ENCODE measurements around the gene SLC28A1. TPM values are rescaled to one million over a fixed set of nuclear protein-coding genes. Genes with fewer than 3 reads are reported as not detected.

The SLC28A1 gene
- total and polyA plus RNA-seq, 2 of the 4 experiments (the other 2 are of a cell fraction), result not detected

DNA sequence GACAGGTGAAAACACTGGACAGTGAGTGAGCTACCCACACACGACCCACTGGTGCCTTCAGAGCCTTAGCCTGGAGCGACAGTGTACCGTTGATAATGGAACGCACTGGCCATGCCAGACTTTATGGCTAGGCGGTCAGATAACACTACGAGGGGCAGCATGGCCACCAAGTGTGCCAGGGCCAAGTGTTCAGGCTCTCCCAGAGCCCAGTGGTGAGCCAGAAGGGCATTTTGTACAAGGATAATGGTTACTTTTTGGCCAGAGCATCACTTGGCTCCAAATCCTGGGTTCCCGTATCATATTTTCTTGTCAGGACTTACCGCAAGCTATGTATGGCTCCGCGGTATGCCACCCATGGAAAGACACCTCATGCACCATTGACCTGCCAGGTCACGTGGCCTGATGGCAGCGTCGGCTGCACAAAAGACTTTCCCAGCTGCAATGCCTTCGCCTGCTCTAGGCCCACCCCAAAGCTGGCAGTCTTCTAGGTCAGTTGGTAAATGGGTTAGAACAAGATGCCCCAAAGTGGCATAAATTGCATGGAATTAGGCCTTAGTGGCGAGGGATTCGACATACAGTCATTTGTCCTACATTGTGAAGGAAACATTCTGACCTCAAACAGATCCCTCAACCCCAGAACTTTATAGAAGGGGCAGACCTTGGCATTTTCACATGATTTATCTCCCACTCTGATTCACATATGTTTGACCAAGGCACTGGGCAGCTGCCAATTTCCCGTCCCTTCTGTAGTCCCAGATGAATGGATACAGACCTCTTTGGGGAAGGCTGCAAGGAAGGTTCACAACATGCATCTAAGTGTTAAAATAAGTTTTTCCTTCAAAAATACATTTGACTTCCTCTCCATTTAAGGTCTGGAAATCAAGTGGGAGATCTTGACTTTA, 12.2 kb upstream of the SLC28A1 start (continued):
- TF ChIP-seq CHD1 (IDR thresholded peaks at IDR 0.05; ENCODE audit: low read depth, low read length), result no peak

DNA sequence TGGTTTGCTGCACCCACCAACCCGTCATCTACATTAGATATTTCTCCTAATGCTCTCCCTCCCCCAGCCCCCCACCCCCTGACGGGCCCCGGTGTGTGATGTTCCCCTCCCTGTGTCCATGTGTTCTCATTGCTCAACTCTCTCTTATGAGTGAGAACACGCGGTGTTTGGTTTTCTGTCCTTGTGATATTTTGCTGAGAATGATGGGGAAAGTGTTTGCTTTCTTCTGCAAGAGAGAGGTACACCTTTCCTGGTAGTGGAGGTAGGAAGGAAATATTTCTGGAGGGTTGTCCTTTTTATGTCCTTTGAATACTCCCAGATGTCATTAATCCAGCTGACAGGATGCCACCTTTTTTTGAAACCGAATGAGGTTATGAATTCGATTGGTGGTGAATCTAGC, 10.5 kb upstream of the SLC28A1 start:
- no TSS peak for BruUV-seq (replicated peaks)
- intact Hi-C loops (cut with micrococcal nuclease), result no loop called here
- POLR2A ChIA-PET (ENCODE audit: unreplicated experiment), result no interaction called here

More for the DNA sequence above, 10.5 kb upstream of the SLC28A1 start:
- Histone ChIP-seq H3K27ac (ENCODE audit: insufficient read depth, low read length) (no peak overlapping the region), H2BK15ac (ENCODE audit: low read depth, low read length) (no peak overlapping the region), H3K23ac (ENCODE audit: low read depth, low read length) (no peak overlapping the region), H2AFZ (replicated peaks; ENCODE audit: low read length, poor library complexity) (no peak overlapping the region), H4K5ac (ENCODE audit: low read depth, low read length) (no peak overlapping the region), H3K4me1 (ENCODE audit: control insufficient read depth, insufficient read depth, low read length) (no peaks in the 10 kb centered on the region), H3K14ac (replicated peaks; ENCODE audit: low read depth, low read length) (no peak overlapping the region), H2BK20ac (ENCODE audit: low read depth, low read length) (no peak overlapping the region), H4K8ac (ENCODE audit: low read depth in 2 of 2, low read length in 2 of 2) (no peak overlapping the region), H3K9ac (ENCODE audit: low read depth, low read length) (no peak overlapping the region), H2BK5ac (ENCODE audit: low read depth, low read length, poor library complexity, severe bottlenecking) (no peak overlapping the region), H3K36me3 (ENCODE audit: control insufficient read depth, insufficient read depth, low read length) (no peaks in the 10 kb centered on the region), H4K20me1 (ENCODE audit: insufficient read depth, low read length) (no peaks in the 10 kb centered on the region), H3K9me1 (ENCODE audit: insufficient read depth, low read length) (no peaks in the 10 kb centered on the region), H3K9me3 (ENCODE audit: control insufficient read depth, insufficient read depth, low read length) (no peaks in the 10 kb centered on the region), H3K4me2 (ENCODE audit: low read depth, low read length) (no peak overlapping the region), H3K79me1 (ENCODE audit: low read depth in 1 of 2, low read length in 2 of 2) (no peaks in the 10 kb centered on the region), H2AK9ac (replicated peaks; ENCODE audit: low read depth, low read length, poor library complexity) (no peak overlapping the region), H3K4me3 (ENCODE audit: insufficient read depth, low read depth, low read length) (no peak overlapping the region), H2AK5ac (ENCODE audit: low read depth, low read length) (no peak overlapping the region), H3K4ac (ENCODE audit: low read depth, low read length) (no peak overlapping the region), H3K27me3 (ENCODE audit: control insufficient read depth, insufficient read depth, low read length) (peaks cover 35% of the 10 kb centered on the region), H3K18ac (ENCODE audit: low read depth, low read length) (no peak overlapping the region), H3K56ac (ENCODE audit: extremely low read depth, insufficient read depth, low read length) (no peak overlapping the region), H4K91ac (ENCODE audit: insufficient read depth, low read depth, low read length) (no peak overlapping the region), H2BK120ac (ENCODE audit: low read depth, low read length) (no peak overlapping the region)
- in situ Hi-C loops (cut with MboI; ENCODE audit: low sequenced_read_pairs), result no loop called here
- dilution Hi-C loops (cut with HindIII; ENCODE audit: low sequenced_read_pairs, unreplicated experiment), result no loop called here
- DNase-seq (no peak), ATAC-seq (ENCODE audit: low read depth) (no peak)
- TF ChIP-seq, protein P1, sequence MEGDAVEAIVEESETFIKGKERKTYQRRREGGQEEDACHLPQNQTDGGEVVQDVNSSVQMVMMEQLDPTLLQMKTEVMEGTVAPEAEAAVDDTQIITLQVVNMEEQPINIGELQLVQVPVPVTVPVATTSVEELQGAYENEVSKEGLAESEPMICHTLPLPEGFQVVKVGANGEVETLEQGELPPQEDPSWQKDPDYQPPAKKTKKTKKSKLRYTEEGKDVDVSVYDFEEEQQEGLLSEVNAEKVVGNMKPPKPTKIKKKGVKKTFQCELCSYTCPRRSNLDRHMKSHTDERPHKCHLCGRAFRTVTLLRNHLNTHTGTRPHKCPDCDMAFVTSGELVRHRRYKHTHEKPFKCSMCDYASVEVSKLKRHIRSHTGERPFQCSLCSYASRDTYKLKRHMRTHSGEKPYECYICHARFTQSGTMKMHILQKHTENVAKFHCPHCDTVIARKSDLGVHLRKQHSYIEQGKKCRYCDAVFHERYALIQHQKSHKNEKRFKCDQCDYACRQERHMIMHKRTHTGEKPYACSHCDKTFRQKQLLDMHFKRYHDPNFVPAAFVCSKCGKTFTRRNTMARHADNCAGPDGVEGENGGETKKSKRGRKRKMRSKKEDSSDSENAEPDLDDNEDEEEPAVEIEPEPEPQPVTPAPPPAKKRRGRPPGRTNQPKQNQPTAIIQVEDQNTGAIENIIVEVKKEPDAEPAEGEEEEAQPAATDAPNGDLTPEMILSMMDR (conservative IDR thresholded peaks at IDR 0.05; ENCODE audit: low read depth, low read length), result no peak
- TF ChIP-seq CHD1 (IDR thresholded peaks at IDR 0.05; ENCODE audit: low read depth, low read length) (no peak), MAZ (IDR thresholded peaks at IDR 0.05; ENCODE audit: borderline replicate concordance, low read depth, low read length) (no peak), MAFK (IDR thresholded peaks at IDR 0.05; ENCODE audit: low read depth, low read length) (no peak), MXI1 (IDR thresholded peaks at IDR 0.05; ENCODE audit: borderline replicate concordance, low read depth, low read length) (no peak), POLR2A (IDR thresholded peaks at IDR 0.05; ENCODE audit: low read depth, low read length) (no peak), RCOR1 (IDR thresholded peaks at IDR 0.05; ENCODE audit: insufficient replicate concordance, low read length) (no peak), FOS (IDR thresholded peaks at IDR 0.05; ENCODE audit: low read depth, low read length) (no peak)
- no CpG with 5 or more reads among the region's 7 CpGs for WGBS, 2 experiments (ENCODE audit: extremely low coverage in 2 of 2, insufficient read length in 1 of 2)
- CTCF ChIA-PET, result interaction anchor here (0.6 to 0.8 kb wide), 2 partner anchors 10 to 30 kb away, joined by 3 read pairs; no protein-coding TSS in a partner anchor
